Breast epithelium (tissue), 3 donors: ENCODE results near the gene ABHD2.

Experiments
- POLR2A ChIP-seq: fragments of 450-650 bp; IDR thresholded peaks from one replicate; pipeline ENCODE4 v1.6.1; 2016; ENCODE audit warnings: antibody characterized with exemption, mild to moderate bottlenecking, moderate library complexity
- TF ChIP-seq, protein P1 (sequence below), 3 donors: fragments of 450-650 bp; IDR thresholded peaks; one replicate each; pipeline ENCODE4 v1.5.1; 2016 to 2017; ENCODE audit warnings: antibody characterized with exemption in 3 of 3, mild to moderate bottlenecking in 3 of 3, moderate library complexity in 3 of 3

DNA sequence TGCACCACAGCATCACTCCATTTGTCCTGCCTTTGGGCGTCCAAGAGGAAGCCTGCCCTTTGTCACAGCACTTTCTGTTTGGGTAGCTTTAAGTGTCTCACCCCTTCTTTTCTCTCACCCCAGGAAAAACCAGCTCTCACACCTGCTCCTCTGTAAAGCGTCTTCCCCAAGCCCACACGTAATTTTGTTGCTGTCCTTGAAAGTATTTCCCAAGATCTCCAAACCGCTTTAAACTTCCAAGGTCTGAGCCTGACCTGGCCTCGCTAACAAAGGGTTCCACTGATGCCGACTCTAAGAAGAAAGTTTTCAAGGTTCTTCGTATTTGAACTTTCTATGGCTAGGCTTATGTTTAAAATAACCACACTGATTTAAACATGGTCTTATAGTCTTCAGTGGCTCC, 5.3 kb downstream of the ABHD2 start:
- TF ChIP-seq POLR2A = no peak
- TF ChIP-seq, protein P1, sequence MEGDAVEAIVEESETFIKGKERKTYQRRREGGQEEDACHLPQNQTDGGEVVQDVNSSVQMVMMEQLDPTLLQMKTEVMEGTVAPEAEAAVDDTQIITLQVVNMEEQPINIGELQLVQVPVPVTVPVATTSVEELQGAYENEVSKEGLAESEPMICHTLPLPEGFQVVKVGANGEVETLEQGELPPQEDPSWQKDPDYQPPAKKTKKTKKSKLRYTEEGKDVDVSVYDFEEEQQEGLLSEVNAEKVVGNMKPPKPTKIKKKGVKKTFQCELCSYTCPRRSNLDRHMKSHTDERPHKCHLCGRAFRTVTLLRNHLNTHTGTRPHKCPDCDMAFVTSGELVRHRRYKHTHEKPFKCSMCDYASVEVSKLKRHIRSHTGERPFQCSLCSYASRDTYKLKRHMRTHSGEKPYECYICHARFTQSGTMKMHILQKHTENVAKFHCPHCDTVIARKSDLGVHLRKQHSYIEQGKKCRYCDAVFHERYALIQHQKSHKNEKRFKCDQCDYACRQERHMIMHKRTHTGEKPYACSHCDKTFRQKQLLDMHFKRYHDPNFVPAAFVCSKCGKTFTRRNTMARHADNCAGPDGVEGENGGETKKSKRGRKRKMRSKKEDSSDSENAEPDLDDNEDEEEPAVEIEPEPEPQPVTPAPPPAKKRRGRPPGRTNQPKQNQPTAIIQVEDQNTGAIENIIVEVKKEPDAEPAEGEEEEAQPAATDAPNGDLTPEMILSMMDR (IDR thresholded peaks at IDR 0.05) = no peak
